MM.1S (cell line): Measurements from ENCODE around the gene GSG1L.

ENCODE experiments used
- DNase-seq: peaks from one replicate; pipeline ENCODE4 v3.0.0-alpha.2; 2015
- H2AFZ ChIP-seq: fragments of 300-600 bp; sonication (generic); 2 replicates; pipeline ENCODE4 v1.6.0; 2016; ENCODE audit warnings: antibody characterized with exemption, low read length
- H3F3A ChIP-seq: fragments of 300-600 bp; sonication (generic); 2 replicates; pipeline ENCODE4 v1.6.1; 2016; ENCODE audit warnings: mild to moderate bottlenecking, antibody characterized with exemption, low read length, moderate library complexity, mixed read lengths; ENCODE audit not compliant: insufficient read depth
- H3K27ac ChIP-seq: fragments of 300-600 bp; sonication (generic); 2 replicates; pipeline ENCODE4 v1.5.1; 2016; ENCODE audit warnings: mild to moderate bottlenecking, low read length
- H3K27me3 ChIP-seq: fragments of 300-600 bp; sonication (generic); replicated peaks from 2 replicates; pipeline ENCODE4 v1.6.0; 2016; ENCODE audit warnings: low read length; ENCODE audit not compliant: insufficient read depth
- H3K36me3 ChIP-seq: fragments of 300-600 bp; sonication (generic); replicated peaks from 2 replicates; pipeline ENCODE4 v1.6.1; 2016; ENCODE audit warnings: mild to moderate bottlenecking, low read length, mixed read lengths; ENCODE audit not compliant: insufficient read depth
- H3K4me1 ChIP-seq: fragments of 300-600 bp; sonication (generic); 2 replicates; pipeline ENCODE4 v1.6.1; 2016; ENCODE audit warnings: low read length, mixed read lengths
- H3K4me2 ChIP-seq: fragments of 300-600 bp; sonication (generic); 2 replicates; pipeline ENCODE4 v1.6.0; 2016; ENCODE audit warnings: low read depth, low read length
- H3K4me3 ChIP-seq: fragments of 300-600 bp; sonication (generic); 2 replicates; pipeline ENCODE4 v1.5.1; 2016; ENCODE audit warnings: low read length, mixed read lengths
- H3K79me2 ChIP-seq: fragments of 300-600 bp; sonication (generic); 2 replicates; pipeline ENCODE4 v1.6.1; 2016; ENCODE audit warnings: mixed run types, low read length, mixed read lengths
- H3K9ac ChIP-seq: fragments of 300-600 bp; sonication (generic); 2 replicates; pipeline ENCODE4 v1.6.1; 2016; ENCODE audit warnings: low read length, mixed read lengths
- H3K9me2 ChIP-seq: fragments of 300-600 bp; sonication (generic); replicated peaks from 2 replicates; pipeline ENCODE4 v1.6.1; 2016; ENCODE audit warnings: mild to moderate bottlenecking, low read length, mixed read lengths; ENCODE audit not compliant: insufficient read depth
- H3K9me3 ChIP-seq: fragments of 300-600 bp; sonication (generic); replicated peaks from 2 replicates; pipeline ENCODE4 v1.6.1; 2016; ENCODE audit warnings: mild to moderate bottlenecking, low read length, mixed read lengths; ENCODE audit not compliant: insufficient read depth
- H4K20me1 ChIP-seq: fragments of 300-600 bp; sonication (generic); 2 replicates; pipeline ENCODE4 v1.6.1; 2016; ENCODE audit warnings: mild to moderate bottlenecking, low read length, moderate library complexity, mixed read lengths; ENCODE audit not compliant: insufficient read depth
- EZH2 ChIP-seq: fragments of 300-600 bp; sonication (generic); optimal IDR thresholded peaks from 2 replicates; pipeline ENCODE3; 2017; ENCODE audit warnings: low read depth, mild to moderate bottlenecking, antibody characterized with exemption, low read length, mixed read lengths
- EZH2phosphoT487 ChIP-seq: fragments of 300-600 bp; sonication (generic); IDR thresholded peaks from 2 replicates; pipeline ENCODE4 v1.6.1; 2018; ENCODE audit warnings: antibody characterized with exemption, low read length
- TF ChIP-seq, protein P1 (sequence below): fragments of 300-600 bp; sonication (generic); IDR thresholded peaks from 2 replicates; pipeline ENCODE4 v1.5.1; 2016; ENCODE audit warnings: antibody characterized with exemption, low read length, mixed read lengths

Gene GSG1L

DNA sequence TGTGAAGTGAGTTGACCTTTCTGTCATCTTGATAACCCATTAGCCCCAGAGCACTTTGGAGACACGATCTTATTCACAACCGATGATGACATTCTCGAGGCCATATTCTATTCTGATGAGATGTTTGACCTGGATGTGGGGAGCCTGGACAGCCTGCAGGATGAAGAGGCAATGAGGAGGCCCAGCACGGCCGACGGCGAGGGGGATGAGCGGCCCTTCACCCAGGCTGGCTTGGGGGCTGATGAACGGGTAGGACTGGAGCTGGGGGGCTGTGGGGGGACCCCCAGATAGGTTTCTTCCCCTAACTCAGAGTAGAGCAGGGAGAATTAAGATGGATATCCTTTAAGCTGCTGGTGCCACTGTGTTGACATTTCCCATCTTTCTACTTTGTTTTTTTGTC, 311.8 kb downstream of the GSG1L start:
- Histone ChIP-seq H3K9me3 (no peaks in the 10 kb centered on the region), H3K79me2 (no peaks in the 10 kb centered on the region), H3K4me1 (no peaks in the 10 kb centered on the region), H3K4me3 (no peak overlapping the region), H4K20me1 (no peaks in the 10 kb centered on the region), H3F3A (no peaks in the 10 kb centered on the region), H3K36me3 (no peaks in the 10 kb centered on the region), H3K9me2 (no peaks in the 10 kb centered on the region), H3K4me2 (no peak overlapping the region), H3K9ac (no peak overlapping the region), H3K27me3 (no peaks in the 10 kb centered on the region), H3K27ac (no peak overlapping the region), H2AFZ (no peak overlapping the region)
- DNase-seq: no peak
- TF ChIP-seq EZH2phosphoT487: no peak
- no peak for TF ChIP-seq EZH2
- TF ChIP-seq, protein P1, sequence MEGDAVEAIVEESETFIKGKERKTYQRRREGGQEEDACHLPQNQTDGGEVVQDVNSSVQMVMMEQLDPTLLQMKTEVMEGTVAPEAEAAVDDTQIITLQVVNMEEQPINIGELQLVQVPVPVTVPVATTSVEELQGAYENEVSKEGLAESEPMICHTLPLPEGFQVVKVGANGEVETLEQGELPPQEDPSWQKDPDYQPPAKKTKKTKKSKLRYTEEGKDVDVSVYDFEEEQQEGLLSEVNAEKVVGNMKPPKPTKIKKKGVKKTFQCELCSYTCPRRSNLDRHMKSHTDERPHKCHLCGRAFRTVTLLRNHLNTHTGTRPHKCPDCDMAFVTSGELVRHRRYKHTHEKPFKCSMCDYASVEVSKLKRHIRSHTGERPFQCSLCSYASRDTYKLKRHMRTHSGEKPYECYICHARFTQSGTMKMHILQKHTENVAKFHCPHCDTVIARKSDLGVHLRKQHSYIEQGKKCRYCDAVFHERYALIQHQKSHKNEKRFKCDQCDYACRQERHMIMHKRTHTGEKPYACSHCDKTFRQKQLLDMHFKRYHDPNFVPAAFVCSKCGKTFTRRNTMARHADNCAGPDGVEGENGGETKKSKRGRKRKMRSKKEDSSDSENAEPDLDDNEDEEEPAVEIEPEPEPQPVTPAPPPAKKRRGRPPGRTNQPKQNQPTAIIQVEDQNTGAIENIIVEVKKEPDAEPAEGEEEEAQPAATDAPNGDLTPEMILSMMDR: no peak

DNA sequence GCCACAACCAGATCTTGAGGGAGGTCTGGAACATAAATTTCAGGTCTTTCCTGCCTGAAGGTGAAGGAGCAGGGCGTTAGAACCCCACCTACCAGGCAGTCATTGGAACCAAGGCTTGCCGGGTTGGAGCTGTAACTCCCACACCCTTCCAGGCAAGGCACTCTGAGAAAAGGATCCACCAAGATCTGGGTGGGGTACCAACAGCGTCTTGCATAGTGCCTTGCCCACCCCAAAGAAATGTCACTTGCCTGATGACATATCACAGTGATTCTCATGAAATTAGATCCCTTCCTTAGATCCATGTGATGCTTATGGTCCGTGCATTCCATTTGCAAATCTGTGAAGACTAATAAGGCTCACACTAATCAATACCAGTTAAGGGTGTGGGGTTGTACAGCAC, 312.3 kb downstream of the GSG1L start:
- no peaks in the 10 kb centered on the region for H3K9me3 ChIP-seq
- H2AFZ ChIP-seq: no peak overlapping the region
- no peaks in the 10 kb centered on the region for H3K27me3 ChIP-seq
- H3K9me2 ChIP-seq: no peaks in the 10 kb centered on the region
- no peak overlapping the region for H3K9ac ChIP-seq
- no peak for TF ChIP-seq EZH2phosphoT487
- TF ChIP-seq, protein P1: no peak
- no peak for TF ChIP-seq EZH2
- no peak overlapping the region for H3K27ac ChIP-seq
- no peaks in the 10 kb centered on the region for H3K4me1 ChIP-seq
- no peaks in the 10 kb centered on the region for H3K36me3 ChIP-seq
- no peak overlapping the region for H3K4me3 ChIP-seq
- H3K4me2 ChIP-seq: no peak overlapping the region
- H4K20me1 ChIP-seq: no peaks in the 10 kb centered on the region
- H3K79me2 ChIP-seq: no peaks in the 10 kb centered on the region
- DNase-seq: no peak
- no peaks in the 10 kb centered on the region for H3F3A ChIP-seq

DNA sequence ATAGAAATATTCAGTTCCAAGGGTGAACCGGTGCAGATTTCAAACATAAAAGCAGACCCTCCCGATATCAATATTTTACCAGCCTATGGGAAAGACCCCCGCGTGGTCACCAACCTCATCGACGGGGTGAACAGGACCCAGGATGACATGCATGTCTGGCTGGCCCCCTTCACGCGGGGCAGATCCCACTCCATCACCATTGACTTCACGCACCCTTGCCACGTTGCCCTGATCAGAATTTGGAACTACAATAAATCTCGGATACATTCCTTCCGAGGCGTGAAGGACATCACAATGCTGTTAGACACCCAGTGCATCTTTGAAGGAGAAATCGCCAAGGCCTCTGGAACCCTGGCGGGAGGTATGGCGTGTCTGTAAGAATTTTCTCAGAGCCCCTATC, 313.6 kb downstream of the GSG1L start:
- Histone ChIP-seq H3K27me3 (no peaks in the 10 kb centered on the region), H3K36me3 (no peaks in the 10 kb centered on the region), H3K9me3 (no peaks in the 10 kb centered on the region), H4K20me1 (no peaks in the 10 kb centered on the region), H3K4me1 (no peaks in the 10 kb centered on the region), H3K9ac (no peak overlapping the region), H3K27ac (no peak overlapping the region), H2AFZ (no peak overlapping the region), H3K4me2 (no peak overlapping the region), H3F3A (no peaks in the 10 kb centered on the region), H3K79me2 (no peaks in the 10 kb centered on the region), H3K9me2 (no peaks in the 10 kb centered on the region), H3K4me3 (no peak overlapping the region)
- no peak for DNase-seq
- TF ChIP-seq EZH2phosphoT487 (no peak), EZH2 (no peak)
- TF ChIP-seq, protein P1: no peak

DNA sequence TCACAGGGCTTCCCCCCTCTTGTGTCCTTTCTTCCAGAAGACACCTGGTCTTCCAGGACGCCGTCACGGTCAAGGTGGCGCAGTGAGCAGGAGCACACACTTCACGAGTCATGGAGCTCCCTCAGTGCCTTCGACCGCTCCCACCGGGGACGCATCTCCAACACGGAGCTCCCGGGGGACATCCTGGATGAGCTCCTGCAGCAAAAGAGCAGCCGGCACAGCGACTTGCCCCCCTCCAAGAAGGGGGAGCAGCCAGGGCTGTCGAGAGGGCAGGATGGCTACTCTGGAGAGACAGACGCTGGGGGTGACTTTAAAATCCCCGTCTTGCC, 314.0 kb downstream of the GSG1L start:
- Histone ChIP-seq H3K4me2 (no peak overlapping the region), H3K36me3 (no peaks in the 10 kb centered on the region), H3K9ac (no peak overlapping the region), H3K9me3 (no peaks in the 10 kb centered on the region), H2AFZ (no peak overlapping the region), H3K4me3 (no peak overlapping the region), H3F3A (no peaks in the 10 kb centered on the region), H3K79me2 (no peaks in the 10 kb centered on the region), H3K27ac (no peak overlapping the region), H3K27me3 (no peaks in the 10 kb centered on the region), H4K20me1 (no peaks in the 10 kb centered on the region), H3K4me1 (no peaks in the 10 kb centered on the region), H3K9me2 (no peaks in the 10 kb centered on the region)
- DNase-seq: no peak
- TF ChIP-seq EZH2phosphoT487: no peak
- TF ChIP-seq EZH2: no peak
- TF ChIP-seq, protein P1: no peak
